KMS-11 (cell line): ENCODE results near the gene MAP3K10.

ENCODE experiments used
- H2AFZ ChIP-seq: fragments of 200-600 bp; sonication (generic); 2 replicates; pipeline ENCODE4 v1.6.1; 2016; ENCODE audit warnings: antibody characterized with exemption, mixed run types, low read depth
- H3K27ac ChIP-seq: fragments of 200-600 bp; sonication (generic); 2 replicates; pipeline ENCODE4 v1.6.1; 2016; ENCODE audit warnings: mild to moderate bottlenecking, mixed run types
- H3K27me3 ChIP-seq: fragments of 200-600 bp; sonication (generic); 2 replicates; pipeline ENCODE4 v1.6.1; 2017; ENCODE audit warnings: mild to moderate bottlenecking, low read depth, mixed run types, moderate library complexity; ENCODE audit not compliant: insufficient read depth
- H3K36me3 ChIP-seq: fragments of 200-600 bp; sonication (generic); 2 replicates; pipeline ENCODE4 v1.6.1; 2017; ENCODE audit warnings: mild to moderate bottlenecking, mixed run types; ENCODE audit not compliant: insufficient read depth
- H3K4me1 ChIP-seq: fragments of 200-600 bp; sonication (generic); 2 replicates; pipeline ENCODE4 v1.6.1; 2016; ENCODE audit warnings: mild to moderate bottlenecking, low read depth, mixed run types; ENCODE audit not compliant: poor library complexity, severe bottlenecking
- H3K4me2 ChIP-seq: fragments of 200-600 bp; sonication (generic); 2 replicates; pipeline ENCODE4 v1.7.0; 2016; ENCODE audit warnings: mild to moderate bottlenecking, mixed run types
- H3K4me3 ChIP-seq: fragments of 200-600 bp; sonication (generic); IDR thresholded peaks from 2 replicates; pipeline ENCODE4 v1.6.1; 2017; ENCODE audit warnings: low read depth, low read length, mixed read lengths; ENCODE audit not compliant: insufficient read depth
- H3K79me2 ChIP-seq: fragments of 200-600 bp; sonication (generic); 2 replicates; pipeline ENCODE4 v1.6.1; 2016; ENCODE audit warnings: low read depth, mixed run types; ENCODE audit not compliant: insufficient read depth
- H3K9ac ChIP-seq: fragments of 200-600 bp; sonication (generic); 2 replicates; pipeline ENCODE4 v1.6.1; 2016; ENCODE audit warnings: mild to moderate bottlenecking, mixed run types
- H4K20me1 ChIP-seq: fragments of 200-600 bp; sonication (generic); 2 replicates; pipeline ENCODE4 v1.6.1; 2016; ENCODE audit warnings: mild to moderate bottlenecking, mixed run types; ENCODE audit not compliant: insufficient read depth
- TF ChIP-seq, protein P1 (sequence below): fragments of 200-600 bp; sonication (generic); conservative IDR thresholded peaks from 2 replicates; pipeline ENCODE4 v1.6.1; 2017; ENCODE audit warnings: low read depth, mild to moderate bottlenecking, antibody characterized with exemption, low read length, moderate library complexity, mixed read lengths

The MAP3K10 gene

DNA sequence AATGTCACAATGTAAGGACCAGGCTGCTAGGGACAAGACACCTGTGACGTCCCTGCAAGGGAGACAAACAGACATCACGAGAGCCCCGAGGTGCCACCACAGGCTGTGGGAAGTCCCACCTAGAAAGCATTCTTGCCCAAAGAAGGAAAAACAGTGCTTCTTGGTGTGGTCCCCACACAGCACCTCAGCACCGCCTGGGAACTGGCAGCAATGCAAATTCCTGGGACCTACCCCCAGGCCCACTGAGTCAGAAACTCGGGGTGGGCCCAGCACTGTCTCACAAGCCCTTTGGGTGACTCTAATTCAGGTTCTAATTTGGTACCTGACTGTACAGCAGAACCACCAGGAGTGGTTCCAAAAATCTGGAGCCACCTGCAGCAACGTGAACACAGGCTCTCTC lies 49.1 kb downstream of the MAP3K10 start:
- TF ChIP-seq, protein P1, sequence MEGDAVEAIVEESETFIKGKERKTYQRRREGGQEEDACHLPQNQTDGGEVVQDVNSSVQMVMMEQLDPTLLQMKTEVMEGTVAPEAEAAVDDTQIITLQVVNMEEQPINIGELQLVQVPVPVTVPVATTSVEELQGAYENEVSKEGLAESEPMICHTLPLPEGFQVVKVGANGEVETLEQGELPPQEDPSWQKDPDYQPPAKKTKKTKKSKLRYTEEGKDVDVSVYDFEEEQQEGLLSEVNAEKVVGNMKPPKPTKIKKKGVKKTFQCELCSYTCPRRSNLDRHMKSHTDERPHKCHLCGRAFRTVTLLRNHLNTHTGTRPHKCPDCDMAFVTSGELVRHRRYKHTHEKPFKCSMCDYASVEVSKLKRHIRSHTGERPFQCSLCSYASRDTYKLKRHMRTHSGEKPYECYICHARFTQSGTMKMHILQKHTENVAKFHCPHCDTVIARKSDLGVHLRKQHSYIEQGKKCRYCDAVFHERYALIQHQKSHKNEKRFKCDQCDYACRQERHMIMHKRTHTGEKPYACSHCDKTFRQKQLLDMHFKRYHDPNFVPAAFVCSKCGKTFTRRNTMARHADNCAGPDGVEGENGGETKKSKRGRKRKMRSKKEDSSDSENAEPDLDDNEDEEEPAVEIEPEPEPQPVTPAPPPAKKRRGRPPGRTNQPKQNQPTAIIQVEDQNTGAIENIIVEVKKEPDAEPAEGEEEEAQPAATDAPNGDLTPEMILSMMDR = no peak
- H4K20me1 ChIP-seq = no peaks in the 10 kb centered on the region
- no peaks in the 10 kb centered on the region for H3K4me1 ChIP-seq
- H3K27me3 ChIP-seq = no peaks in the 10 kb centered on the region
- no peak overlapping the region for H3K4me2 ChIP-seq
- no peak overlapping the region for H3K27ac ChIP-seq
- H2AFZ ChIP-seq = no peak overlapping the region
- H3K36me3 ChIP-seq = peaks cover 5% of the 10 kb centered on the region; the same call in 1 of the 2 replicates
- H3K9ac ChIP-seq = no peak overlapping the region
- no peak overlapping the region for H3K4me3 ChIP-seq
- H3K79me2 ChIP-seq = peaks cover 7% of the 10 kb centered on the region; the same call in 1 of the 2 replicates

DNA sequence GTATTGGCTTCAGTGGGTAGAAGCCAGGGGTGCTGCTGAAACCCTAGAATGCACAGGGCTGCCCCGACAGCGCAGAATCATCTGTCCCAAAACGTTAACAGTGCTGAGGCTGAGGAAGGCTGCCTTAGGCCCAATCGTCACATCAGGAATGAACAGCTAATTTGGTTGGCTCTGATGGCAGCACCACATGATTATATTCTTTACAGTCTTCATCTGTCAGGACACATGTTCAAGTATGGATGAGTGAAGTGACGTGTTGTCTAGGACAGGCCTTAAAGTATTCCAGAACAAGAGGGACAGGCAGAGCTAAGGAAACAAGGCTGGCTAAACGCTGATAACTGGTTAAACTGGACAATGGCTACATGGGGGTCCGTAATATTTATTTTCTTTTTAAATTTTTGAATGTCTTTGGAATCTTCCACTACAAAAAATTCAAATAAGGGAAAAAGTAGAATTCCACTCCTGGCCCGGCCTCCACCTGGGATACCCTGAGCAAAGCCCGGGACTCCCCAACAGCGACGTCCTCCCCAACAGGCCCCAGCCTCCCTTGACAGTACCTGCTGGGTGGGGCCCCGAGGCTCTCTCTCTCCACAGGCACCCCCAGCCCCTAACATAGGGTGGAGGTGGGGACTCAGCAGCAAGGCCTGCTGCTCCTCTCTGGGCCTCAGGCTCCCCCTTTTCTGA lies 50.0 kb downstream of the MAP3K10 start:
- H3K36me3 ChIP-seq = peaks cover 5% of the 10 kb centered on the region; the same call in 1 of the 2 replicates
- TF ChIP-seq, protein P1 = no peak

DNA sequence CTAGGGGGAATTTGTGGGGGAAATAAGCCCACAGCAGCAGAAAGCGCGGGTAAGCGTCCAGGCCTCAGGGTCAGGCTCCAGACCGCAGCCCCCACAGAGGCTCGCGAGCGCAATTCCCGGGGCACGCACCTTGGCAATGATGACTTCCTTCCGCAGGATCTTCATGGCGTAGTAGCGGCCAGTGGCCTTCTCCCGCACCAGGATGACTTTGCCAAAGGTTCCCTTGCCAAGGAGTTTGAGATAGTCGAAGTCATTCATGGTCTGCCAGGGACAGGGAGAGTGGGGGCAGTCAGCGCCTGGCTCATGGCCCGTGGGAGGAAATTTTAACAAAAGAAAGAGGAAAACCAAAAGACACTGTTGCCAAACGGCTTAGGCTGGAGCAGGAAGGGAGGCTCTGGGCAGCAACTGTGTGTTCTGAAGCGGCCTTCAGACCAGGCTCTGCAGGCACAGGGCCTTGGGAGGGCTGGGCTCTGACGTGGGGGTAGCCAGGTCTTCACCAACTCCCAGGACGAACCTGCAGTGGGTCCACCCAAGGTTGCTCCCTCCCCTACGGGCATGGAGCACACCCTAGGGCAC lies 50.7 kb downstream of the MAP3K10 start:
- H3K79me2 ChIP-seq = peaks cover 7% of the 10 kb centered on the region; the same call in 1 of the 2 replicates
- H3K4me3 ChIP-seq = no peak overlapping the region
- H3K4me1 ChIP-seq = no peaks in the 10 kb centered on the region
- H3K36me3 ChIP-seq = peaks cover 5% of the 10 kb centered on the region; the same call in 1 of the 2 replicates
- TF ChIP-seq, protein P1 = no peak
- no peak overlapping the region for H2AFZ ChIP-seq
- H3K9ac ChIP-seq = no peak overlapping the region
- no peak overlapping the region for H3K4me2 ChIP-seq
- no peaks in the 10 kb centered on the region for H4K20me1 ChIP-seq
- H3K27ac ChIP-seq = no peak overlapping the region
- H3K27me3 ChIP-seq = no peaks in the 10 kb centered on the region

More for the DNA sequence above, 50.0 kb downstream of the MAP3K10 start:
- Histone ChIP-seq H3K9ac (no peak overlapping the region), H4K20me1 (no peaks in the 10 kb centered on the region), H3K4me1 (no peaks in the 10 kb centered on the region), H3K4me3 (no peak overlapping the region), H2AFZ (no peak overlapping the region), H3K27me3 (no peaks in the 10 kb centered on the region), H3K27ac (no peak overlapping the region), H3K4me2 (no peak overlapping the region), H3K79me2 (peaks cover 7% of the 10 kb centered on the region; the same call in 1 of the 2 replicates)

DNA sequence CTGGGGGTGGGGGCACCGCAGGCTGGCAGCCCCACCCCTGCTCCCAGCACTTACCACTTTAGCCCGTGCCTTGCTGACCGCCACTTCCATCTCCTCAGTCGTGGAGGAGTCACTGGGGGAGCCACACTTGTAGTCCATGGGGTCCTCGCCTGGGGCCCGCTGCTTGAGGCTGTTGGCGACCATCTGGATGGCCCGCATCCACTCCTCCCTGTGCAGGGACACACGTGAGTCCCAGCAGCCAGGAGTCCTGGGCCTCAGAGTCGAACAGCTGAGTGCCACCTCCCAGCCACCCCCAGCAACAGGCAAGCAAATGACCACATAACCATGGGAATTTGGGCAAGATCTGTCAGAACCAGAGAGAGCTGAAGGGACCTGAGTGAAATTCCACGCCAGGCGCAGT lies 51.3 kb downstream of the MAP3K10 start:
- no peaks in the 10 kb centered on the region for H3K27me3 ChIP-seq
- no peak overlapping the region for H3K27ac ChIP-seq
- no peaks in the 10 kb centered on the region for H3K4me1 ChIP-seq
- peaks cover 7% of the 10 kb centered on the region; the same call in 1 of the 2 replicates for H3K79me2 ChIP-seq
- no peaks in the 10 kb centered on the region for H4K20me1 ChIP-seq
- H3K4me2 ChIP-seq = no peak overlapping the region
- TF ChIP-seq, protein P1 = no peak
- no peaks in the 10 kb centered on the region; the same call in 1 of the 2 replicates for H3K36me3 ChIP-seq
- no peak overlapping the region for H3K9ac ChIP-seq
- no peak overlapping the region for H2AFZ ChIP-seq
- no peak overlapping the region for H3K4me3 ChIP-seq
